GM12891 (cell line): ENCODE measurements around the gene NCEH1.

Source experiments
- PAX5 ChIP-seq: IDR thresholded peaks from 2 replicates; pipeline ENCODE4 v1.6.1; 2011; ENCODE audit warnings: low read length, moderate library complexity, mild to moderate bottlenecking; ENCODE audit not compliant: insufficient read depth, severe bottlenecking
- POLR2A ChIP-seq: IDR thresholded peaks from 2 replicates; pipeline ENCODE4 v1.6.1; 2011; ENCODE audit warnings: low read depth, low read length, control low read depth
- POLR2AphosphoS5 ChIP-seq: IDR thresholded peaks from 2 replicates; pipeline ENCODE4 v1.6.1; 2011; ENCODE audit warnings: low read depth, low read length, control low read depth
- POU2F2 ChIP-seq: IDR thresholded peaks from 2 replicates; pipeline ENCODE4 v1.6.1; 2011; ENCODE audit warnings: low read depth, mild to moderate bottlenecking, control low read depth, low read length, moderate library complexity
- SPI1 ChIP-seq: IDR thresholded peaks from 2 replicates; pipeline ENCODE4 v1.6.1; 2011; ENCODE audit warnings: low read depth, low read length, control low read depth
- TAF1 ChIP-seq: IDR thresholded peaks from 2 replicates; pipeline ENCODE4 v1.6.1; 2011; ENCODE audit warnings: low read depth, low read length, control low read depth

GRCh38 chr3:172700256-172700655 lies 10.6 kb downstream of the NCEH1 start:
- no peak for TF ChIP-seq POLR2AphosphoS5
- TF ChIP-seq SPI1, result no peak
- no peak for TF ChIP-seq POLR2A
- TF ChIP-seq TAF1, result no peak
- no peak for TF ChIP-seq PAX5
- TF ChIP-seq POU2F2, result no peak
